Right renal cortex interstitium (tissue), 3 donors: Measurements from ENCODE around the gene ANKDD1A. TPM values are rescaled to one million over a fixed set of nuclear protein-coding genes. Genes with fewer than 3 reads are reported as not detected.

ENCODE experiments used
- DNase-seq, 3 donors: peaks; one replicate each; pipeline ENCODE4 v3.0.0-alpha.2; 2013; ENCODE audit warnings: low read depth in 3 of 3, low spot score in 2 of 3
- polyA plus RNA-seq, 3 donors: library from polyadenylated mRNA; unstranded; fragments of 120-200 nt; gene quantifications; one replicate each; pipeline ENCODE4 v1.2.1, GENCODE V29; 2013; ENCODE audit not compliant: insufficient read length in 3 of 3

ANKDD1A gene
- polyA plus RNA-seq, 3 donors = 4.4 to 4.5 (median 4.4) TPM

DNA sequence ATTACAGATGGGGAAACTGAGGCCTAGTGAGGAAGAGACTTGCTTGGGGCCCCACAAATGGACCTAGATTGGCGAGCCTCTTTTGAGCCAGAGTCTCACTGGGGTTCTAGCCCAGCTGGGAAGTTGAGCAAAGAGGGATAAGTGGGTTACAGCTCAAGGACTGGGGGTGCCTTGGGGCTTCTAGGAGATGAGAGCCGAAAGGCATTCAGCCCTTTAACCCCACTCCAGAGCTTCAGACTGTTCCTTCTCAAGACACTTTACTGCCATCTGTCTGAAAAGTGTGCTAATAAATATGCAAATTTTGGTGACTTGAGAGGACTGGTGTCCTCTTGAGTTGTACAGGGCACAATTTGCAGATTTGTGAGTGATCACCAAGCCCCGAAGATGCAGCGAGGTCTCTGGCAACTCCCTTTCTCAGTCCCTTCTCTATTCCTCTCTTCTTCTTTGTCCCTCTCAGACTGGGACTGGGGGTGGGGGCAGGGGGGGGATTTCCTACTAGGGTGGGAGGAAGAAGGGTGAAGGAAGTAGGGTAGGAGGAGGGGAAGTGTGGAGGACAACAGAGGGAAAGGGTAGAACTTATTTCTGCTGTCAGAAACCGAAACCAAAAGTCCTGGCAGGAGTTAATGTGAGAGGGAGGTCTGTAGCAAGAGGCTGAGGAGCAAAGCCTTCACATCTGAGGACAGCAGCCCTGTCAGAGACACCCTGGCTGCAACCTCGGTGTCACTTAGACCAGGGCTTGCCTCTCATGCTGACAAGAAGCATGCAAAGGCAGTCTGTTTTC lies 16.2 kb upstream of the ANKDD1A start:
- no peak for DNase-seq

DNA sequence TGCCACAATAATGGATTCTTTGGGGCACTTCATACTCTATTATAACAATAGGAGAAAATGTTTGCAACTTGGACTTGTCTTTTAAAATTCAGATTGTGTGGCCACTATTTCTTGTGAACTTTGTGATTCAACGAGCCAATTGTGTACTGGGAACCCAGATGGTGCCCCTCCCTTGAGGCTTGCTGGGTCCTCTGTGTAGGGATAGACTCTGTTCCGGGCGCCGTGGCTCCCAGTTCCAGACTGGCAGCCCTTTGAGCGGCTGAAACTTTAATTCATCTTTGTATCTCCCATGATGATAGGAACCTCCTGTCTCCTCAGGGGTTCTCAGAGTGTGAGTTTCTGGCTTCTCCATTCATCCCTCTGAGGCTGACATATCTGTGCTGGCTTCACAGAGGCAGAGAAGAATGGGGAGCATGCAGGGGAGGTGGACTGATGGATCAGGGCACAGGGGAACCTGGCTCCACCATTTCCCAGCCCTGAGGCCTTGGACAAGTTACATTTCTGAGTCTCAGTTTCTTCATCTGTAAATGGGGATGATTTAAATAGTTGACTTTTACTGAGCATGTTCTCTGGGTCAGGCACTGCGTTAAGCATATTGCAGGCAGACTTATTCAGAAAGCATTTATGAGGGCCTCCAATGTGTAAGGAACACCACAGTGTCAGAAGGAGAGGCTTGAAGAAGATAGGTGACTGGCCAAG lies 15.2 kb upstream of the ANKDD1A start:
- no peak for DNase-seq

DNA sequence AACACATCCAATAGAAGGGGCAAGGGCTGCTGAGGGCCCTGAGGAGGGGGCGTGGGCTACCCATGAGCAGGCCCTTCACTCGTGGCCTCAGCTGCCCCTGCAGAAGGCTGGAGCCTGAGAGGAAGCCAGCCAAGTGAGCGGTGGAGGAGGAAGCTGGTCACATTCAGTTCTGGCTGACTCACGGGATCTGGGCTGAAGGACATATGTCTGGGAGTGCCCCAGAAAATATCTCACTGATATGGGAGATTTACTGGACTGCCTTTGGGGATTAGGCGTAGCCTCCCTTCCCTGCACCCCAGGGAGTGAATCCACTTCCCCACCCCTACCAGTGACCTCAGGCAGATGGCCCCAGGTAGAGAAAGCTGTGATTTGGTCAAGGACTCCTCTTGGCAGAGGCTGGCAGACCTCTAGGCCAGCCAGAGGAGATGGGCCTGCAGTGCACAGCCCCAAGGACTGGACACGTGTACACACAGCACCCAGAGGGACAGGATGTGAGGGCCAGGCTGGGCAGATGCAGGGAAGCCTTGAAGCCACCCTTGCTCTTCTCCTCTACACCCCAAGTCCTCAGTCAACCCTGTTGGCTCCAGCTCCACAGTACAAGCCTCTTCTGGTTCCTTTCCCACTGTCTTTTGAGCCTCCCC lies 14.2 kb upstream of the ANKDD1A start:
- no peak for DNase-seq

DNA sequence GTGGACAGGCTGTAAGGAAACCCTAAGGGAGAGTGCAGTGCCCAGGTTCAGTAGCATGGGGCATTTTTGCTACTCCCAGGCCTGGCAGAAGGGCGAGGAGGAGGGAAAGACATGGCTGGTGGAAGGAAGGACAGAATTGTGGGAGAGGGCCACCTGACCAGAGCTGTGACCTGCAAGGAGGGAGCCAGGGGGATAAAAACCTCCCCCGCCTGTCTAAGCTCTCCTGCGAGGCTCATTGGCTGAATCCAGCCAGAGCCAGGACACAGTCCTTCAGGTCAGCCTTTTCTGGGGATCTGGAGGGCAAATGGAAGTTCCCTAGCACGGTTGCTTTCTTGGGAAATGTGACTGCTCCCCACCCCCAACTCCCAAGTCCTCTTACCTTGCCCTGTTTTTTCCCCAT lies 13.3 kb upstream of the ANKDD1A start:
- no peak for DNase-seq

DNA sequence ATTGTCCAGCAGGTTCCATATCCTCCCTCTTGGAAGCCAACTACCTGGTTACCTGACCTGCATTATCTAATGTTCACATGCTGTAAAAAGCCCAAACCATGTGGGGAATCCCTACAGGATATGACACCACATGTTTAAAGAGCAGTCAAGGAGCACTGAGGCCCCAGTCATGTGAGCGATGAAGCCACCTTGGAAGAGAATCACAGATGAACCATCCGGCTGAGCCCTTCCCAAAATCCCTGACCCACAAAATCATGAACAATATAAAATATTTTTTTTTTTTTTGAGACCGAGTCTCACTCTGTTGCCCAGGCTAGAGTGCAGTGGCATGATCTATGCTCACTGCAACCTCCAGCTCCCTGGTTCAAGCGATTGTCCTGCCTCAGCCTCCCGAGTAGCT lies 10.6 kb upstream of the ANKDD1A start:
- DNase-seq = no peak

DNA sequence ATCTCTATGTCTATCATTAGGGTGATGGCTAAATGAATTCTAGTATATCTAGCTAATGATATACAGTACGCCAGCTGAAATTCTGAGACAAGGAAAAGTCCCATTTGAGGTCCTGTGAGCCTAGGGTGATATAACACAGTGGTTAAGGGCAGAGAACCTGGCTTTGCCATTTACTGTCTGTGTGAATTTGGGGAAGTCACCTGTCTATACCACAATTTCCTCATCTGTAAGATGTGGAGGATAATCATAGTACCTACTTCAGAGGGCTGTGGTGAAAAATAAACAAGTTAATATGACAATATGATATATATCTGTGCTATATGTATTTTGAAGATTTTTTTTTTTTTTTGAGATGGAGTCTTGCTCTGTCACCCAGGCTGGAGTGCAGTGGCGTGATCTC lies 9.8 kb upstream of the ANKDD1A start:
- DNase-seq = no peak

DNA sequence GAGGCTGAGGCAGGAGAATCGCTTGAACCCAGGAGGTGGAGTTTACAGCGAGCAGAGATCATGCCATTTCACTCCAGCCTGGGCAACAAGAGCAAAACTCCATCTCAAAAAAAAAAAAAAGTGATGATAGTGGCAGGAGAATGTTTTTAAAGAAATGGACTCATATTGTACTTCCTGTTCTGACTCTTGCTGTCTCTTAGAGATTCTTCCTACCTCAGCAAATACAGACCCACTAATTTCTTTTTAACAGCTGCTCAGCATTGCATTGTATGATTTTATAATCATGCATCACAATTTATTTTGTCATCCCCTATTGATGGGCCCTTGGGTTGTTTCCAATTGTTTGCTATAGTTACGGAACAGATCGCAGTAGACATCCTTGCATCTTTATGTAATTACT lies 8.8 kb upstream of the ANKDD1A start:
- no peak for DNase-seq

DNA sequence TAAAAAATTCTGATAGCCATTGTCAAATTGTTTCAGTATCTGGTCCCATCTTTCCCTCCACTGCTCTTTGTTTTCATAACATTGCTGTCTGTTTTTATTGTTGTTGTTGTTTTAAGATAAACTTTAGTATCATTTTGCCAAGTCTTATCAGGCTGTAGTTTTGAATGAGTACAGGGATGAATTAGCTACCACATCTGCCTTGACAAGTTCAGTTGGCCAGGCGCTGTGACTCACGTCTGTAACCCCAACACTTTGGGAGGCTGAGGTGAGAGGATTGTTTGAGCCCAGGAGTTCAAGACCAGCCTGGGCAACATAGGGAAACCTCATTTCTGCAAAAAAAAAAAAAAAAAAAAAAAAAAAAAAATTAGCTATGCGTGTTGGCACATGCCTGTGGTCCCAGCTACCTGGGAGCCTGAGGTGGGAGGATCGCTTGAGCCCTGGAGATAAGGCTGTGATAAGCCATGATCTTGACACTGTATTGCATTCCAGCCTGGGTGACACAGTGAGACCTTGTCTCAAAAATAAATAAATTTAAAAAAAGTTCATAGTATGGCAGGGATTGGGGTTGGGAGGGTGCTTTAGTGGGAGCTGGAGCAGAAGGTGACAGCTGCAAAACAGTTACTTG lies 8.3 kb upstream of the ANKDD1A start:
- no peak for DNase-seq

DNA sequence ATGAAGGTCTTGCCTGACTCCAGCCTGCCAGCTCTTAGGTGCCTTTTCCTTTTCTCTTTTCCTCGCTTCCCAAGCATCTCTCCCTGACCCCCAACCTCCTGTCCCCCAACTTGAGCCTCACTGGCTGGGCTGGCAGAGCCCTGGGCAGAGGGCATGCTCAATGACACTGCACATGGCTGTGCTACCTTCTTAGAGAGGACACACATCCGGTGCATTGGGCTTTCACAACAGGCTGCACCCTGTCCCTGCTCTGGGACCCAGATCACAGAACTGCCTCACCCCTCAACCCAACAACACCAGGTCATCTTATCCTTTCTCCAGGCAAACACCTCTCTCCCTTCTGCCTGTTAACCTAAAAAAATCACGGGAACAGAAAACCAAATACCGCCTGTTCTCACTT lies 7.5 kb upstream of the ANKDD1A start:
- no peak for DNase-seq

DNA sequence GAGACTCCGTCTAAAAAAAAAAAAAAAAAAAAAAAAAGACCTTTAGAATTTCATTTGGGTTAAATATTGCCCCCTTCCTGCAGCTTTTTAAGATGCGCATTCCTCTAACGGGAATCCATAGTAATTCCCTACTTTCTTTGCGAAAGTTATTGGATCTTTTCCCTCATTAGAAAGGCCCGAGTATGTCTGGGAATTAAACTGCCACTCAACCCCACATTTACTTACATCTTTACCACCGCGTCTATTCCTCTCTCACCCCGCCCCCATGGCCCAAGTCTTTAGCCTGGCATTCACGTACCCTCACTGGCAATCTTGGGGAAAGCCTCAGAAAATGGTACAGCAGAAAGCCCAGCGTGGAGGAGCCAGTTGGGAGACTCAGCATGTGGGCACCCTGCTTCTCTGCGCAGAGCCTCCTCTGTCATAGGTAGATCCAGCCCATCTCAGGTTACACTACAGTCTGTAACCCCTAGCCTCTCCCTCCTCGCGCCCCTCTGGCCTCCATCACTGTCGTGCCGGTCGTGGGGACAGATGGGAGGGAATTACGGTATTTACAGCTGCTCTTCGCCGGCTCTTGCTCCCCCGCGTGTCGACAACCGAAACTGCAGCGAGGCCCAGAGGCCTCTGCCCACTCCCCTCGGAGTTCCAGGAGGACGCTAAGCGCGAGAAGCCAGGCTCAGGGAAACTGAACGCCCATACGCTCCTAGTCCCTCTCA lies 6.4 kb upstream of the ANKDD1A start:
- DNase-seq = peak in 2 of 3 donors; percentile 44 to 45

DNA sequence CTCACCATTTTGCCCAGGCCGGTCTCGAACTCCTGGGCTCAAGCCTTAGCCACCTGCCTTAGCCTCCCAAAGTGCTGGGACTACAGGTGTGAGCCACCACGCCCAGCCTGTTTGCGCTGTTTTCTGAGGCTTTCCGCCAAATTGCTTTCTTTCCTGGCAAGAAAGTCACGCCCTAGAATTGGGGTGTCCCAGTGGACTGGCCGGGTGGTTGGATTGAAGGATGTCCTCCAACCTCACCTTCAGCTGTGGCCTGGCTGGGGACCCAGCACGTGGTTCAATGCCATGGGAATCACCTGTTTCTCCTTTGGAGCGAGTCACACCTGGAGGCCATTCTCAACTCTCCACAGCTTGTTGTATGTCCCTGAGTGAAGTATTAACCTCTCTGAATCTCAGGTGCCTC lies 5.8 kb upstream of the ANKDD1A start:
- no peak for DNase-seq

DNA sequence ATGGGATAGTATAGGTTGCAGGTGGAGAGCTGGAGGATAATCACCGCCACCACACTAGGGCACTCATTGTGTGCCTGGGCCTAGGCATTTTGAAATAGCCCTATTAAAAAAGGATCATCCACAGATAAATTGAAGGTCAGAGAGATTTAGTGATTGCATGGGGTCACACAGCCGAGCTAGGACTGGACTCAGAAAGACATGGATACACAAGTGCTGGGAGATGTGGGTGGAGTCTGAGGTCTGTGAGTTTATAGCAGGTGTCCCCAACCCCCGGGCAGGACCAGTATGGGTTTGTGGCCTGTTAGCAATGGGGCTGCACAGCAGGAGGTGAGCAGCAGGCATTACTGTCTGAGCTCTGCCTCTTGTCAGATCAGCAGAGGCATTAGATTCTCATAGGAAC lies 5.3 kb upstream of the ANKDD1A start:
- no peak for DNase-seq

DNA sequence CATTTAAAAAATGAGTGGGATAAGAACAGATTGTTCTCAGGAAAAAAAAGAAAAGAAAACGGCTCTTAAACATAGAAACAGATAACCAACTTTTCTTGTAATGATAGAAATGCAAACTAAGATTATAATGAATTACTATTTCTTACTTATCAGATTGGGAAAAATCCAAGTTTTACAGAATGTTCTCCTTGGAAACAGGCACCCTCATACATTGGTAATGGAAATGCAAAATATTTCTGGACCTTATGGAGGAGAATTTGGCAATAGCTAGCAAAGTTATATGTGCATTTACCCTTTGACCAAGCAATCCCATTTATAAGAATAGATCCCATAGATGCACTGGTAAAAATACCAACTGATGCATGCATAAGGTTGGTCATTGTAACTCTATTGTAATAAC lies 3.7 kb upstream of the ANKDD1A start:
- DNase-seq = no peak

DNA sequence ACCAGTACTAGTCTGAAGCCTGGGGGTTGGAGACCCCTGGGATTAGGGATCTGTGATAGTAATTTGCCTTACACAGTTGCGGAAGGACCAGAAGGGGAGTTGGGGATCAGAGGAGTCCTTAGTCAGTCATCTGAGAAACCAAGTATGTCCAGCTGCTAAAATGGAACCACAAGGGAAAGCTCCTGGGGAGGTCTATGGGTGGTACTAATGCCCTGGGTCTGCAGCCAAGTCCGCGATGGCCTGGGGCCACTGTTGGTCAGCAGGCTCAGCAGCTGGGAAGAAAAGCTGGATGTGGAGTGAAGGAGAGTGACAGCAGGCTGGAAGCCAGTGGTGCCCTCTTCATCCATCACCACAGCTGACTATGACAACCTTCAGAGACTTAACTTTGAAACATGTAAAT lies 2.2 kb upstream of the ANKDD1A start:
- no peak for DNase-seq

DNA sequence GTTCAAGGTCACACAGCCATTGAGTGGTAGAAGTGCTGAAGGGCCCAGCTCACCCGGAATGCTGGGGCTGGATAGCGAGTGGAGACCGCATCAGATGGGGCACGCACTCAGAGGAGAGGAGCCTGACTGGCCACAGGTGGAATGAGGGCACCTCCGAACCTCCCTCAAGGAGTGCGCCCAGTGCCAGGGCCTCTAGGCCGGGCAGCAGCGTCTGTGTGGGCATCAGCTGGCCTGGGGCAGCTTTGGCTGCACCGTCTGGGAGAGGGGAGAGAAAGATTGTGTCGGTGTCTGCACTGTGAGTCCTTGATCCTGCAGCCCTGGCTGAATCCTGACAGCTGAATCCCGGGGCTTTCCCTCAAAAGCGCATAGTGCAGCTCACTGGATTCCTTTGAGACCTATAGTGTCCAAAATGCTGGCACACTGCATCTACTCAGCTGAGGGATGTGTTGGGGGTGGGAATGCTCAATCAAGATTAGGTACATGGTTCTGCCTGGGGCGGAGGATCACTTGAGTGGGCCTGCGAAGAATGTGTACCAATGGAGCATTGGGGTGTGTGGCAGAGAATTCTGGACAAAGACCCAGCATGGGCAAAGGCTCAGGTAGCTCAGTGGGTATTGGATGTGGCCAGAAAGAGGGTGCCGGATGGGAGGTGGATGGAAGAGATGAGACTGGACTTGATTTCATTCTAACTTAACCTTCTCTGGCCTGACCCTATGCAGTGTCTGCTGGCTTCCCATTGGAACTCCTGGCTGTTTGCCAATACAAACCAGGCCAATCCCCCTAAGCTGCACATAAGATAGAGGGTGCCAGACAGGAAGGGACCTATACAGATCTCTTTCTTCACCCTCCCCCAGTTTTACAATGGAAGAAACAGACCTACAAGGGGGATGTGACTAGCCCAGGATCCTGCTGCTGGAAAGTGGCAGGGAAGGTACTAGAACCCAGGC lies 950 bp downstream of the ANKDD1A start:
- no peak for DNase-seq

DNA sequence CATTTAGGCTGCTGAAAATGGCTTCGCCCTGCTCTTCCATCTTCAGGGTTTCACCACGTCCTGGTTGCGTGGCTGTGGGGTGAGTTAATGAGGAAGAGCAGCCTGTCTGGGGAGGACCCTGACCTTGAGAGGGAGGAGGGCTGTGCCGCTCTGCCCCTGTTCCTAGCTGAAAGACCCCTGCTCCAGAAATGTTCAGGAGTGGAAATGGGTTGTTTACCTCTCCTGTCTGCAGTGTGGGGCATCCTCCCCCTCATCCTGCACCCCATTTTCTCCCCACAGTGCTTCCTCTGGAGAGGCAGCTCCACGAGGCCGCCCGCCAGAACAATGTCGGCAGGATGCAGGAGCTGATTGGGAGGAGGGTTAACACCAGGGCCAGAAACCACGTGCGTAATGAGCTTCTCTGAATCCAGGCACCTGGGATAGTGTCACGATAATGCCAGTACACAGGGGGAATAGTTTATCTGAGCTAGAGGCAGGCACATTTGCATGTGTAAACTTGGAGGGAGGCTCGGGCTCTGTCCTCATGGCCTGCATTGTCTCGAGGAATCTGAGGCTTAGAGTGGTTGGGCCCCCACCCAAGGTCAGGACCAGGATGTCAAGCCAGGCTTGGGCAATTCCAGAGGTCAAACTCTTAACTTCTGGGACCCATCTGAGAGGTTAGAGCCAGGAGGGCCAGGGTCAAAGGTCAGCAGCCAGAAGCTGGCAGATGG lies 4.0 kb downstream of the ANKDD1A start:
- no peak for DNase-seq

DNA sequence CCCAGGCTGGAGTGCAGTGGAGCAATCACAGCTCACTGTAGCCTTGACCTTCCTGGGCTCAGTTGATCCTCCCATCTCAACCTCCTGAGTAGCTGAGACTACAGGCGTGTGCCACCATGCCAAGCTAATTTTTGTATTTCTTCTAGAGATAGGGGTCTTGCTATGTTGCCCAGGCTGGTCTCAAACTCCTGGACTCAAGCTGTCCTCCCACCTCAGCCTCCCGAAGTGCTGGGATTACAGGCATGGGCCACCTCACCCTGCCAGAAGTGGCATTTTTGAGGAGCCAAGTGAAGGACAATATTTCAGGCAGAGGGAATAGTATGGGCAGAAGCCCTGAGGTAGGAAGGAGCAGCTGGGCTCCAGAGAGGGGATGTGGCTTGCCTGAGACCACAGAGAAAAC lies 4.7 kb downstream of the ANKDD1A start:
- DNase-seq = no peak

DNA sequence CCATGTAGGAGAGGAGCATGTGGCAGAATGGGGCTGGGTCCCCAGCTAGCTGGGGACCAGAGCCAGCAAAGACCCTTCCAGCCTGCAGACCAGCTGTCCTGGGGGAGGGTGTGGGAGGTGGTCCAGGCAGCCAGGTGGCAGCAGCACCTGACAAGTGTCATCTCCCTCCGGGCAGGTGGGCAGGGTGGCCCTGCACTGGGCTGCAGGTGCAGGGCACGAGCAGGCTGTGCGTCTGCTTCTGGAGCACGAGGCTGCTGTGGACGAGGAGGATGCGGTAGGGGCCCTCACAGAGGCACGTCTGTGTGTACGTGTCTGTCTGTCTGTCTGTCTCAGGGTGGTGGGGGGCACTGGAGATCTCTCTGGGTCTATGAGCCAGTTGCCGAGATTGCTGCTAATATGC lies 5.5 kb downstream of the ANKDD1A start:
- DNase-seq = no peak

DNA sequence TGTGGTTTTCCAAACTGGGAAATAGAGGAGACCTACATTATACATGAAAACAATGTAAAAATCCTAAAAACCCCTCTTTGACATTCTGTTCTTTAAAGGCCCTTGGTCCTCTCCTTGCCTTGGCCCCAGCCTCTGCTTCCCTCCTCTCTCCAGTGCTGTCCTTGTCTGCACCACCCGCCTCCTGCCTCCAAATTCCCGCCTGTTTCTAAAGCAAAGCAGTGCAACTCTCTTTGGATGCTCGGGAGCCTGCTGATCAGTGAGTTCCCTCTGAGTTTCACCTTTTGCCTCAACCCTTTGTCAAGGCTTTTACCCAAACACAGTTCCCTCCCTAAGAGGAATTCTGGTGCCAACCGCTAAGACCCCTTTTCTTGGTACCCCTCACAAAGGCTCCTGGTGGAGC lies 8.0 kb downstream of the ANKDD1A start:
- no peak for DNase-seq
